Colon (tissue), 2 donors: ENCODE measurements around the gene MAFG.

Source experiments
- FAIRE-seq: peaks from 2 replicates; lab custom pipeline; 2012; peaks lifted over from hg19 to GRCh38; lab: Jason Lieb, UNC
- donor health status: control.
- donor health status: control.

Gene MAFG

DNA sequence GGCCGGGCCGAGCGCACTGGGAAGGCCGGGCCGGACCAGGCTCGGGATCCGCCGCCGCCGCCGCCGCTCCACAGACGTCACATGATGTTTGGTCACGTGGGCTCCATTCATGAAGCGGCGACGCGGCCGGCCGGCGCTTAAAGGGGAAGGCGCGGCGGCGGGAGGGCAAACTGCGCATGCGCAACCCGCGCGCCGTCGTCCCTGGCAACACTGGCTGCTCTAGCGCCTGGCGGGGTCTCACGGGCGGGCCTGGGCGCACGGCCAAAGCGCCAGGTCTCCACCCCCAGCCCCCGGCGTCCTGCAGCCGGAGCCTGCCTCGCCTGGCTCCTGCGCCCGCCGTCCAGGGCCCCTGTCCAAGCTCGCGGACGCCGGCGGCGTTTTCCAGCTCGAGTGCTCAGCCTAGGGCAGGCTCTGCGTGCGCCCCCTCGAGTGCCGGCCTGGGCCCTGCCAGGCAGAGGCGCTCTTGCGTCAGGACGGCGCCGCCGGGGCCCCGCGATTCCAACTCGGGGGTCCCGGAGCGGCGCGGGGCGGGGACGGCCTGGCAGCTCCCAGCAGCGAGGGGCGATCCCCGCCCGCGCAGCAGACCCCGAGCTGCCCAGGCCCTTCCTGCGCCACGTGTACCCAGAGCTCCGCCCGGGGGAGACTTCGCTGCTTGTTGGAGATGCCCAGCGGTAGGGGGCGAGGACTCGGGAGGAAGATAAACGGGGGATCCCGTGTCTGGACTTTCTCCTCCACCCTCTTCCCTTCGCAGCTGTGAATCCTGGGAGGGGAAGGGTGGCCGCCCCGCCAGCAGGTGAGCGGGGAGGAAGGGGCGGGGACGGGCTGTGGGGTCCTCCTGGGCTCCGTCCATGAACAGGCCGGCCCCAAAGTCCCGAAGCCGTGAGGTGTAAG lies at the start of gene MAFG:
Gene MAFG, minus strand, starts transcription at position 83 of the 891 bp plus-strand sequence. CDS start 4,550 bp downstream, outside the sequence.
- FAIRE-seq = no peak

DNA sequence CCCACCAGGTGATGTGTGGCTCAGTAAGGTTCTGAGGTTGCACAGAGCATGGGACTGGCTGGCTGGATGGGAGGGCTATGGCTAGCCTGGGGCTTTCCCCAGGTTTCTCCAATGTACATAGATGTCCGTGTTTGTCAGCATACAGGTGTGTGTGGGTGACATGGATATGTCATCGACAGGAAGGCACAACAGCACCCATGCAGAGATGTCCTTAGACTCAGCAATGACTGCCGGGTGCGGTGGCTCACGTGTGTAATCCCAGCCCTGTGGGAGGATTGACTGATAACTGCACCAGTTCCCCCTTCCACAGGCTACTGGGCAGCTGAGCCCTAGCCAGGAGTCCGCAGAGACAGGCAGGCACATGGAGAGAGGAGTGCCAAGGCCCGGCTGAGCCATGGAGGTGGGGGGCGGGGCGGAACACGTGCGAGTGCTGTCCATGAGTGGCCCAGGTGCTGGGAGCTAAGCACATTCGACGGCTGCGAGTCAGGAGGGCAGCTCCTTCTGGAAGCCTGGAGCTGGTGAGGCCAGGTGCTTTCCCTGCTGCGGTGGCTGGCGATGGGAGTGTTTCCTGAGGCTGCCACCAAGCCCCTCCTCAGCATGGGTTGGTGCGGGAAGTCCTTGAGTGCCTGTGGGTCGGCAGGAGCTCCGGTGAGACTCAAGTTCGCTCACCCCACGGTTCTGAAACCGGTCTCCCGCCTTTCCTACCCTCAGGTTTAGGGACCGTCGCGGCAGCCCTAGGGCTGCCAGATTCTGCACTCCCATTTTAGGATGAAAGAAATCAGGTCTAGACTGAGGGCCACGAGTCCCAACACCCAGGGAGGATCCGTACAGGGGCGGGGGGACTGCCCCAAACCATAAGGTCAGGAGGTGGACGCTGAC lies 49.0 kb upstream of the MAFG start:
- no peak for FAIRE-seq

DNA sequence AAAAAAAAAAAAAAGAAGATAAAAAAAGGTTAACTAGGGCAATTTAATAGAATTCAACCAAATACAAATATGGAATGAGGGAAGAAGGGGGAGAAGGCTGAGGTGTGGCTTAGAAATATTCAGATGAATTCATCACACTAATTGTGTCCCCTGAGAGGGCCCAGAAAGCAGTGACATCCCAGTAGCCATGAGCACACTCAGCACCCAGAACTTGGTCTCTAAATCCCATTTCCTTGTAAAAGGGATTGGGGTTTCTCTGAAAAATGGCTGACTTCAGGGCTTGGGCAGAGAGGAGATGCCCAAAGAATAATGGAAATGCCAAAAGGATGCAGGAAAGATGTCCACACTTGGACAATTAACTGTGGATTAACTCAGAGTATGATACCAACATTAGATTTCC lies 45.9 kb upstream of the MAFG start:
- no peak for FAIRE-seq

DNA sequence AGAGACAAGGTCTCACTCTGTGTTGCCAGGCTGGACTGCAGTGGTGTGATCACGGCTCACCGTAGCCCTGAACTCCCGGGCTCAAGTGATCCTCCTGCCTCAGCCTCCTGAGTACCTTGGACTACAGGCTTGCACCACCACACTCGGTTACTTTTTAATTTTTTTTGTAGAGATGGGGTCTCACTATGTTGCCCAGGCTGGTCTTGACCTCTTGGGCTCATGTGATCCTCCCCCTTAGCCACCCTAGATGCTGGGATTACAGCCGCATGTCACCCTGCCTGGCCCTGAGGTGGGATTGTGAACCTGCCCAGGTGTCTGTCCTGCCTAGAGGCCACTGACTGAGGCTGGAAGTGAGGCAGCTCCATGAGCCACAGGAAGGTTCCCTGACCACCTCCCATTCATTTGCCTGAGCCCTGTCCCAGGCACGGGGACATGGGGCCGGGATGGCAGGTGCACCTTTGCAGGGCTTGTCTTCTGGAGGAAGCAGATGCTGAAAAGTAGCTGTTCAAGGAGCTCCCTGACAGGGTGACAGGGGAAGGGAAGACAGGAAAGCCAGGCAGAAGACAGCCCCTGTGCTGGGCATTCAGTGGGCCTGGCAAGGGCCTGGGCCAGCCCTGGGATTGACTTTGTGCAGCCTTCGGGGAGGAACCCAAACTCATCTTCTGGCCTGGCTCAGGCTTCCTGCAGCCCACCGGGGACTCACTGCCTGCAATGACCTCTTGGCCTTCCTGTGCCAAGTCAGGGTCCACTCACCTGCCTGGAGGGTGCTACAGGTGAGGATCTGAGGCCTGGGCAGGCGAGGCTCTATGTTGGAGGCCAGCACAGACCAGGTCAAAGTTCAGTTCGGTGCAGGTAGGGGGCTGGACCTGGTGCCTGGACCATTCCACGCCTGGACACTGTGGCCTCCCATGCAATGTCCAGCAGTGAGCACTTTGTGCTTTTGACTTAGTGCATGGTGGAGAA lies 41.6 kb upstream of the MAFG start:
- FAIRE-seq = no peak

DNA sequence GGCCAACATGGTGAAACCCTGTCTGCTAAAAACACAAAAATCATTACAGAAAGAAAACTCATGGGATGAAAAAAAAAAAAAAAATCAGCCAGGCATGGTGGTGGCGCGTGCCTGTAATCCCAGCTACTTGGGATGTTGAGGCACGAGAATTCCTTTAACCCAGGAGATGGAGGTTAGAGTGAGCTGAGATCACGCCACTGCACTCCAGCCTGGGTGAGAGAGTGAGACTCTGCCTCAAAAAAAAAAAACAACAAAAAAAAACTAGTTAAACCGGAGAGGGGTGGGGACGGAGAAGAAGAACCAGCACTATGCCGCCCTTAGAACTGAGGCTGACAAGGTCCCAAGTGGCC lies 40.8 kb upstream of the MAFG start:
- FAIRE-seq = no peak

DNA sequence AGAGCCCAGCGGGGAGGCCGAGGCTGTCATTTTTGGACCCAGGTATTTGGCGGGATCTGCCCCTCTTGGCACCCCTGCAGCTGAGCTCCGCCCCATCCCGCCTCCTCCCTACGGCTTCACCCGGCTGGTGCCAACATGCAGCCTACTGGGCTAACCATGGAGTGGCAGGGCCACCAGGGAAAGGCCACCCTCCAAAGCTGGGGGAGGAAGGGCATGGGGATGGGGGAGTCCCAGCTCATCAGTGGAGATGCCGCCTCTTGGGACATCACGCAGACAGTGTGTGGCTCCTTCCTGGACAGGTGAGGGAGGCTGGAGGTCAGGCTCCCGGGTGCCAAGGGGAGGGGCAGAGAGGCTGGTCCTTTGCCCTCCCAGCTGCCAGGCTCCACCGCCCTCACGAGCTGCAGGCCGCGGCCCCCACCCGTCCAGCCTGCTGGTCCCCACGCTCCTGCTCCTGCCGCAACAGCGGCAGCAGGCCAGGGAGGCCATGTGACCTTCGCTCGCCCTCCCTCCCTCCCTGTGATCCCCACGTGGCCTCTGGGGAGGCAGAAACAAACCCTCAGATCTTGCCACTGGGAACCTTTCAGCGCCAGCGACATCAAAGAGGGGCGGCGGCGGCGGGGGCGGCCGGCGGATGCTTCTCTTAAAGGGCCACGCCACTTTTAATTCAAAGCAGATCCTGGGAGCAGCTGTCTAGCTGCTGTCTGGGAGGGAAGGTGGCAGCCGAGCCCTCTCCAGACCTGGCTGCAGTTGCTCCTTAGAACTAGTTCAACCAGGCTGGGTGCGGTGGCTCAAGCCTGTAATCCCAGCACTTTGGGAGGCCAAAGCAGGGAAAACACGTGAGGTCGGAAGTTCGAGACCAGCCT lies 40.2 kb upstream of the MAFG start:
- no peak for FAIRE-seq

DNA sequence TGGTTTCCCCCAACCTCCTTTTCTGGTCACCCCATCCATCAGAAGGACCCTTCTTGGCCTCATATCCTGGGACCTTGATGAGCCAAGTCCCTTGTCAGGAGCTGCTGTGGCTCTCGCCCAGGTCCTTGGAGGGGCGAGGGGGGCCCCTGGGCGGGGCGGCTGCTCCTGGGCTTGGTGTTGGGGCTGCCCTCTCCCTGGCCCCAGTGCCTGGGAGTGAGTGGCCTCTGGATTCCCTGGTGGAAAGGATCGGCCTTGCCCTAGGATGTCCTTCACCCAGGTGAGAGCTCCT lies 39.7 kb upstream of the MAFG start:
- no peak for FAIRE-seq

DNA sequence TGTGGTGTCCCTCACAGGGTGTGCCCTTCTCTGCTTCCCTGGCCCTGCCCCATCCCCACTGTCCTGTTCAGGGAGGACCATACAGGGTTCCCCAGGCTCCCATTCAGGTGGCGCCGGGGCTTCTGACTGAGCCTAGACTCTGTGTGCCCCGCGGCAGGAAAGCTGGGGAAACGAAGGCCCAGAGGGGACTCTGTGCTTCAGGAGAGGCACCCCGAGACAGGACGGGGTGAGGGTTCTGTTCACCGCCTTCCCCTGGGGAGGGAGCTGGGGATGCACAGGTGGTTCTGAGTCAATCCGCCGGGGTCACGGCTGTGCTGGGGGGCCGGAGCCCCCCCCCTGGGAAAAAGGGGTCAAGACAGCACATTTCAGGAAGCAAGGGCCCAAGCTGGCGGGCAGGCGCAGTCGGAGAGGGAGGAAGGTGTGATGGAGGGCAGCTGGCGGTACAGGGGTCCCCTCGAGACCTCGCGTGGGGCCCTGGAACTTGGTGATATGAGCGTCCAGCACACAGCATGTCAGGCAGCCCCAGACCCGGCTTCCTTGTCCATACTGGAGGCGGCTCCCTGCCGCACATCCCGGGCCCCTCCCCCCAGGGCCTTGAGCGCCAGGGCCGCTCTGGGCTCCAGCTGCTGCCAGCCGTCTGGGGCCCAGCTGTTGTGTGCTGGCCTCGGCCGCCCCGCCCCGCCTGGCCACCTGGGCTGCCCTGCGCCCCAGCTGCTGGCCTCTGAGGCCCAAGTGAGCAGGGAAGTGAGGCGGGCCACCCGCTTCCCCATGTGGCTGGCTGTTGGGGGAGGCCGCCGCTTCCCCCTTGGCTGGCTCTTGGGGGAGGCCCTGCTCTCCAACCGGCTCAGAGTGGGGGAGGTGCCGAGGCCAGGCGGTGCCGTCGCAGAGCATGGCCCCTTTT lies 39.1 kb upstream of the MAFG start:
- FAIRE-seq = no peak

DNA sequence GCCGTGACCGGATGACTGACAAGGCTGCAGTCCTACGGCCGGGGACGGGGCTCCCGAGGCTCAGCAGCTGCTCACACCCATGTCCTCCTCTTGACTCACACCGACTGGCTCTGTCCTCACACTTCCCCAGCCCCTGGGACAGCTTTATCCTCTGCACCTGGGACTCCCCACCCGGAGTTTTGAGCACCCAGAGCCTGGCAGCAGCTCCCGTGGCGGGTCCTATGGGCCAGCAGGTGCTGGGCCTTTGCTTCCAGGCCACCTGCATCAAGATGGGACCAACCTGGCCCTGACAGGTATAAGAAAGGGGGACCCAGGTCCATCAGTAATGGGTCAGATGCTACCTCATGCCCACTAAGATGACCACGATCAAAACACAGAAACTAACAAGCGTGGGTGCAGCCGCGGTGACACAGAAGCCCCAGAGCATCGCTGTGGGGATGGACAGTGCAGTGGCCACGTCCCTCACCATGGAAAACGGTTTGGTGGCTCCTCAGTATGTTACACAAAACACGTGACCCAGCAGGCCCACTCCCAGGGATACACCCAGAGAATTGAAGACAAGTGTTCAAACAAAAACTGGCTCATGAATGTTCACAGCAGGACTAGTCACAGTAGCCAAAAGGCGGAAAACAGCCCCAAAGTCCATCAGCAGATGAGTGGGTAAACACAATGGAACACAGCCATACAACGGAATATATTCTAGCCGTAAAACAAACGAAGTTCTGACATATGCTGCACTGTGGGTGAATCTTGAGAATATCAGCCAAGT lies 36.7 kb upstream of the MAFG start:
- no peak for FAIRE-seq

DNA sequence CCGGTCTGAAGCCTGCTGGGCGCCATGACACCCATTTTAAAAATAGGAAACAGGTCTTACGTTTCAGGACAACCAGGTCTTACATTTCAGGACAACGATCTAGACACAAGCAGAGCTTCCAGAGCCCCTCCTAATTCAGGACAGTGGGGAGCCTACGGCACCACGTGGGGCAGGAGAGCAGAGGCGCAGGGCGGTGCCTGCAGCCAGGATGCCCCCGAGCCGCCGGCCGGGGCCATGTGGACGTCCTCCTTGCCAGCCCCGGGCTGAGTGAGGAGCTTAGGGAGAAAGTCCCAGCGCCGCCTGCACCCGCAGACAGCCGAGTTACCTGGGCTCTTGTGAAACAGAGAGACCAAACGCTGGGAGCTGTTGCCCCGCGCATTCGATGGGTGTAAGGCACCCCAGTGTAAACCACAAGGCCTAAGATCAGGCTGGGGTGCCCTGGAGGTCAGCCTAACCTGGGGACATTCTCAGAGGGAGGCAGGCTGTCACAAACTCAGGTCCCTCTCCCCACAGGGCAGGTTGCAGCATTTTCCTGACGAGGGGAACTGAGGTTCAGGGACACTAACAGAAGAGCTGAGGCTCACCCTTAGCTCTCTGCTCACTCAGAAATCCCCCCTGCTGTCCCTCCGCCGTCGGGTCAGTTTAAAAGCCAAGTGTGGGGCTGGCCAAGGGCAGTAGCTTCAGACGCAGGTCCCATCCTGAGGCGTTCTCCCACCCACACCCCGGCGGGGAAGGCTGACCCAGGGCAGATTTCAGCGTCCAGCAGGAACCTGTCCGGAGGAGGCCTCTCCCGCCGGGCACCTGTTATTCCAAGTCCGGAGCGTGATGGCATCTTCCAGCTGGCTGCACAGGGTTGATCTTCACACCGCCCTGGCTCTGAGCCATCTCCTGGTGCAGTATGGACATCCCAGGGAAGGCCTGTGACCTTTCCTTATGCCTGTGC lies 35.2 kb upstream of the MAFG start:
- FAIRE-seq = no peak

DNA sequence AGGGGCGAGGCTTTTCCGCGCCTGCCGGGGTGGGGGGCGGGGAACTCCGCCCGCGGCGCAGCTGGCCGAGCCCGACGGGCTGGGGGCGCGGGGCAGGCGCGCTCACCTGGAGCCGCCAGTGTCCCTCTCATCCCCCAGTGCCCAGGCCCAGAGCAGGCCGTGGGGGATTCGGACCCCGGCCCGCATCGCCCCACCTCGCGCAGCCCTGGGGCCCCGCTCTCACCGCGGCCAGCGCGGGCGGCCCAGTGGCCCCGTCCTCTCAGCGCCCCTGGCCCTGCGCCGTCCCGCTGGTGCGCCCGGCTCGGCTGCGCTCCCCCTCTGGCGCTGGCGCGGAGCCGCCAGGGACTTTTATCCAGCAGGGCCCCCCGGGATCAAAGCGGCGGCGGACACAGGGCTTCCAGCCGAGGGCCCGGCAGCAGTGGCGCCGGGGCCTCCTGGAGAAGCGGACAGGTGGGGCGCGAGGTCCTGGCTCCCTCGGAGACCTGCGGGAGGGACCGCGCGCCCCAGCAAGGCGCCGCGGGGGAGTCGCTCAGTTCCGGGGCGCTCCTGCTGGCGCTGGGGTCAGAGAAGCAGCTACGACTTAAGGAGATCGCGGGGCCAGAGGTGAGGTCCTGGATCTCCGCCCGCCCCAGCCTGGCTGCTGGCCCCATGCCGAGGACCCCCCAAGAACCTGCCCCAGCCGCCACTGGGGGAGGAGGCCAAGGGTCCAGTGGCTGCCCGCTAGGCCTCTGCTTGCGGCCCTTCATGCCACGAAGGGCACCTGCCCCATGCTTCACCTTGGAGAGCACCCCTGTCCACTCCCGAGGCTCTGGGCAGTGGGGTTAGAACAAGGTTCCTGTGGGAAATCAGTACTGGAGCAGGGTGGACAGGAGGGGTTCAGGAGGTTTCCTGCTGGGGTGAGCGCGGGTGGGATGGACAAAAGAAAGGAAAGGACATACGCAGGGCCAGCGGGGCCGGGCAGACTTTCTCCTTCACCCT lies 34.3 kb upstream of the MAFG start:
- no peak for FAIRE-seq

DNA sequence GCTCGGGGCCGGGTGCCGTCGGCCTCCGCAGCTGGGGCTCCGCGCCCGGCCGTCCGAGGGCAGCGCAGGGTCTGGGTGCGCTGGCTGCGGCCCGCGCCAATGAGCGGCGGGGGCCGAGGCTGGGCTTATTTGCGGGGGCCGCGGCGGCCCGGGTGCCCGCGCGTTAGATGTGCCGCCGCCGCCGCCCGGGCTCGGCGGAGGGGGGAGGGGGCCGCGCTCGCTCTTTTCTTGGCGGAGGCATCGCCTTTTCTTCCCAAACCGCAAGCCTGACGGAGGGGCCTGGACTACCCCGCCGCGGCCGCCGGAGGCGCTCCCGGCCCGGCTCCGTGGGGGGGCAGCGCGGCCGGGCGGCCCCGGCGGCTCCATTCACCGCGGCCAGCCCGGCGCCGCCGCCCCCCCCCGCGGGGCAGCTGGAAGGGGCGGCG lies 33.6 kb upstream of the MAFG start, which contains the start of gene NOTUM:
Gene NOTUM, minus strand, starts transcription at position 101 of the 425 bp plus-strand sequence. CDS start 278 bp downstream, outside the sequence.
- no peak for FAIRE-seq

DNA sequence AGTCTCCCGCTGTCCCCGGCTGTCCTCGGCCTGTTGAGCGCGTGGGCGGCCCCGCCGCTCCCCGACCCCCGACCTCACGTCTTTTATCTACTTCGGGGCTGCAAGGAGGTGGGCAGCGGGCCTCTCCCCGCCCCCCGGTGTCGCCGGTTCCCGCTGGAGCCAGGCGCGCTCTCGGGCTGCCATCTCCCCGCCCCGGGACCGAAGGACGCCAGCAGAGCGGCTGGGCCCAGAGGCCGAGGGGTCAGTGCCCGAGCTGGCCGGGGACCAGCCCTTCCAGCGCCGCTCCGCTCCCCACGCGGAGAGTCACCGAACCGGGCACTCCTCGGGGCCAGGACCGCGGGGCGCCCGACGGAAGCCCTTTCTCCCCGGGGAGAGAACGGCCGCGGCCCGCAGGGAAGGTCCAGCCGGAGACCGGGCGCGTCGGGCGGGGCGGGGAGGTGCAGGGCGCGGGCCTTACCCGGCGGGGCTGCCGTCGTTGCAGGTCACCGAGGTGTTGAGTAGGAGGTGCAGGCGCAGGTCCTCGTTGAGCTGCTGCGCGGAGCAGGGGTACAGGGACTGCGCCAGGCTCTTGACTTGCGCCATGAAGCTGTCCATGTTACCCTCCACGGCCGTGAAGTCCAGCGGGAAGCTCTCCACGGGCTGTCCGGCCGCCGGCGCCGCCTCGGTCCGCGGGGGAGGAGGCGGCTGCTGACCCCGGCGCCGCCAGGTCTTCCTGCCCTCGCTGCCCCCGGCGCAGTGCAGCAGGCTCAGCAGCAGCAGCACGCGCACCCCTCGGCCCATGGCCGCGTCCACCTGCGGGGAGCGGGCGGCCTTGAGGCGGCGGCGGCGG lies 32.8 kb upstream of the MAFG start:
- FAIRE-seq = no peak

DNA sequence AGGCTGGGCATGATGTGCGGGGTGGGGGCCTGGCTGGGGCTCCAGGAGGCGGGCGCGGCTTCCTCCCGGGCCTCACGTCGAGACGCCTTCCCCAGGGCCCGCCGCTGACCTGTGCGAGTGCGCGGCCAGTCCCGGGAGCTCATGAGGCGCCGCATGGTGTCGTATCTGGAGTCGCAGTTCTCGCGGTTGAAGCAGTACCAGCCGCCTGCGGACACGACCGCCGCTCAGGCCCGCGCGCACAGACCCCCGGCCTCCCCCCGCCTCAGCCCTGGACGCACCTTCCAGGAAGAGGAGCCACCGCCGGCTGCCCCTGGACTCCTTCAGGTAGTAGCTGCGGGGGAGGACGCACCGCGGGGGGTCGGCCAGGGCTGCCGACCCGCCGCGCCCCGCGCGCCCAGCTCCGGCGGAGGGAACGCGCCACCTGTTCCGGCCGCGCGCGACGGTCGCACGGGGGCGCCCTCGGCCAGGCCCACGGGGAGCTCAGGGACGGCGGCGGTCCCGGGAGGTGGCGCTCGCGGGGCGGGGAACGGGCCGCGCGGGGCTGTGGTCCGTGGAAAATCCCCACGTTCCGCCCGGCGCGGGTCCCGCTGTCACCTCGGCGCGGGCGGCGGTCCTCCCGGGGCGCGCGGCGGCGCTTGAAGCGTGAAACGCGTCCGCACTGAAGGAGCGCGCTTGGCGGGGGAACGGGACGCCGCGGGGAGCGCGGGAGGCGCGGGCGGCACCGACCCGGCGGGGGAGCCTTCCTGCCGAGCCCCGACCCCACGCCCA lies 32.0 kb upstream of the MAFG start:
- no peak for FAIRE-seq
